HG02852 (cell line): ENCODE measurements around the gene KLHL2.
A peak's percentile ranks its signal among the peaks of the same experiment; 100 is the strongest.

Experiments
- ATAC-seq: cut with Tn5 transposase; IDR thresholded peaks from one replicate; pipeline ENCODE4 v1.9.1; 2021; ENCODE audit warnings: mild to moderate bottlenecking, moderate library complexity; ENCODE audit not compliant: unreplicated experiment

The KLHL2 gene

GRCh38 chr4:165288226-165288625, 80.9 kb downstream of the KLHL2 start:
- ATAC-seq, result peak; percentile 33

- ATAC-seq, result peak; percentile 16
Observed at GRCh38 chr4:165288639-165289422, 81.5 kb downstream of the KLHL2 start.

- no peak for ATAC-seq
Observed at GRCh38 chr4:165289423-165289785, 82.0 kb downstream of the KLHL2 start.

- ATAC-seq, result no peak
Observed at GRCh38 chr4:165293061-165293460, 85.7 kb downstream of the KLHL2 start.

GRCh38 chr4:165293927-165294649, 86.7 kb downstream of the KLHL2 start:
- ATAC-seq, result no peak

GRCh38 chr4:165294907-165295306, 87.5 kb downstream of the KLHL2 start:
- ATAC-seq, result peak; percentile 95

- ATAC-seq, result no peak
Observed at GRCh38 chr4:165297626-165298025, 90.3 kb downstream of the KLHL2 start.

GRCh38 chr4:165299399-165300060, 92.2 kb downstream of the KLHL2 start:
- no peak for ATAC-seq

GRCh38 chr4:165301833-165302232, 94.5 kb downstream of the KLHL2 start:
- peak; percentile 80 for ATAC-seq

GRCh38 chr4:165302658-165303057, 95.3 kb downstream of the KLHL2 start:
- no peak for ATAC-seq

GRCh38 chr4:165308166-165308565, 100.8 kb downstream of the KLHL2 start:
- no peak for ATAC-seq

GRCh38 chr4:165308606-165309005, 101.2 kb downstream of the KLHL2 start:
- no peak for ATAC-seq

- ATAC-seq, result no peak
Observed at GRCh38 chr4:165309456-165309855, 102.1 kb downstream of the KLHL2 start.

GRCh38 chr4:165312506-165312905, 105.1 kb downstream of the KLHL2 start:
- no peak for ATAC-seq

GRCh38 chr4:165319030-165319429, 111.7 kb downstream of the KLHL2 start:
- no peak for ATAC-seq

GRCh38 chr4:165319509-165319908, 112.1 kb downstream of the KLHL2 start:
- ATAC-seq, result no peak

GRCh38 chr4:165324236-165324917, 117.0 kb downstream of the KLHL2 start:
- ATAC-seq, result no peak

- ATAC-seq, result no peak
Observed at GRCh38 chr4:165324918-165325304, 117.5 kb downstream of the KLHL2 start.

- ATAC-seq, result no peak
Observed at GRCh38 chr4:165325732-165326512, 118.6 kb downstream of the KLHL2 start.

GRCh38 chr4:165326831-165327210, 119.5 kb downstream of the KLHL2 start:
- ATAC-seq, result no peak
